Uterus (tissue), 4 donors: ENCODE measurements around the gene TCF12. TPM values are rescaled to one million over a fixed set of nuclear protein-coding genes. Genes with fewer than 3 reads are reported as not detected.

Experiments
- DNase-seq, 2 donors: peaks; one replicate each; pipeline ENCODE4 v3.0.0-alpha.2; 2019 to 2020
- H3K27ac ChIP-seq, 2 donors: fragments of 200-600 bp; sonication (generic); 1 replicate in 1 of 2; 2 replicates in 1 of 2; pipeline ENCODE4 v1.5.1; 2016 to 2018
- H3K27me3 ChIP-seq, 2 donors: fragments of 200-600 bp; sonication (generic); one replicate each; pipeline ENCODE4 v1.5.1; 2018 to 2019; ENCODE audit warnings: control low read depth in 1 of 2
- H3K36me3 ChIP-seq, 2 donors: fragments of 200-600 bp; sonication (generic); one replicate each; pipeline ENCODE4 v1.5.1; 2019; ENCODE audit warnings: control low read depth in 1 of 2
- H3K4me1 ChIP-seq, 2 donors: fragments of 200-600 bp; sonication (generic); one replicate each; pipeline ENCODE4 v1.5.1; 2018 to 2019; ENCODE audit warnings: control low read depth in 1 of 2
- H3K4me3 ChIP-seq, 2 donors: fragments of 200-600 bp; sonication (generic); 1 replicate in 1 of 2; 2 replicates in 1 of 2; pipeline ENCODE4 v1.5.1; 2018 to 2019; ENCODE audit warnings: mild to moderate bottlenecking in 1 of 2
- H3K9me3 ChIP-seq, 2 donors: fragments of 200-600 bp; sonication (generic); one replicate each; pipeline ENCODE4 v1.5.1; 2019; ENCODE audit warnings: control low read depth in 1 of 2
- POLR2A ChIP-seq, 2 donors: fragments of 450-650 bp; IDR thresholded peaks; one replicate each; pipeline ENCODE4 v1.6.1; 2016; ENCODE audit warnings: antibody characterized with exemption in 2 of 2, mild to moderate bottlenecking in 1 of 2, moderate library complexity in 1 of 2
- intact Hi-C: fragments of 100-400 bp; cut with DNase I; formaldehyde crosslinking; loops from one replicate; pipeline ENCODE4 v1.15.1; 2023; ENCODE audit warnings: low total_unique reads
- total RNA-seq, 4 donors: library from RNA; depleted of rRNA in 3 of 4; stranded (reverse); fragments of >200 nt in 3 of 4; gene quantifications; one replicate each; pipeline versions ENCODE4 v1.1.0 to v1.2.4, GENCODE V29; 2014 to 2023
- TF ChIP-seq, protein P1 (sequence below), 4 experiments: fragments of 200-600 bp in 2 of 4; fragments of 450-650 bp in 2 of 4; sonication (generic) in 2 of 4; IDR thresholded peaks; one replicate each; pipeline ENCODE4 v1.5.1; 2016 to 2019; ENCODE audit warnings: antibody characterized with exemption in 4 of 4, mild to moderate bottlenecking in 2 of 4, moderate library complexity in 1 of 4
- donor health status: DM: yes; HTN: yes; CAD: no.

TCF12 gene
- total RNA-seq, 4 donors from 2014 or later: 109 to 361 (median 196) TPM

DNA sequence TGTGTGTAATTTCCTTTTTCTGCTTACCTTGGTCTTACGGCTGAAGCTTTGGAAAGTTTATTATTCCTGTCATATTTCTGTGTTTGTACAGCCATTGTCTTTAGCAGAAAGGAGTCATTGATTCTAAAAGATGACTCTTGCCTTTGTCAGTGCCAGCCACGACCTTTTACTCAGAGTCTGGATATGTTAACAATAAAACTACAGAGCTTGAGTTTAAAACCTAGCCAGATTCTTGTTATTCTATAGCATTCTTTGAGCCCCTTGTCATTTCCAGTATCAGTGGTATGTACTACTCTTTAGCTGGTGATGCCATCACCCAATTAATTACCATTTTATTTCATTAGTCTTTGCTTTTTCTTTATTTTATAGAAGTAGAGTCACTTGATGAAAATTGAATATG, 142.4 kb downstream of the TCF12 start:
- no peaks in the 10 kb centered on the region for H3K36me3 ChIP-seq
- no peaks in the 10 kb centered on the region for H3K4me1 ChIP-seq
- H3K27me3 ChIP-seq: no peaks in the 10 kb centered on the region
- no peak for DNase-seq
- no peak overlapping the region for H3K4me3 ChIP-seq
- no peak overlapping the region for H3K27ac ChIP-seq
- no peaks in the 10 kb centered on the region for H3K9me3 ChIP-seq
- TF ChIP-seq, protein P1, sequence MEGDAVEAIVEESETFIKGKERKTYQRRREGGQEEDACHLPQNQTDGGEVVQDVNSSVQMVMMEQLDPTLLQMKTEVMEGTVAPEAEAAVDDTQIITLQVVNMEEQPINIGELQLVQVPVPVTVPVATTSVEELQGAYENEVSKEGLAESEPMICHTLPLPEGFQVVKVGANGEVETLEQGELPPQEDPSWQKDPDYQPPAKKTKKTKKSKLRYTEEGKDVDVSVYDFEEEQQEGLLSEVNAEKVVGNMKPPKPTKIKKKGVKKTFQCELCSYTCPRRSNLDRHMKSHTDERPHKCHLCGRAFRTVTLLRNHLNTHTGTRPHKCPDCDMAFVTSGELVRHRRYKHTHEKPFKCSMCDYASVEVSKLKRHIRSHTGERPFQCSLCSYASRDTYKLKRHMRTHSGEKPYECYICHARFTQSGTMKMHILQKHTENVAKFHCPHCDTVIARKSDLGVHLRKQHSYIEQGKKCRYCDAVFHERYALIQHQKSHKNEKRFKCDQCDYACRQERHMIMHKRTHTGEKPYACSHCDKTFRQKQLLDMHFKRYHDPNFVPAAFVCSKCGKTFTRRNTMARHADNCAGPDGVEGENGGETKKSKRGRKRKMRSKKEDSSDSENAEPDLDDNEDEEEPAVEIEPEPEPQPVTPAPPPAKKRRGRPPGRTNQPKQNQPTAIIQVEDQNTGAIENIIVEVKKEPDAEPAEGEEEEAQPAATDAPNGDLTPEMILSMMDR (IDR thresholded peaks at IDR 0.05): no peak
- no peak for TF ChIP-seq POLR2A (IDR thresholded peaks at IDR 0.05)
- intact Hi-C loops: no loop called here

DNA sequence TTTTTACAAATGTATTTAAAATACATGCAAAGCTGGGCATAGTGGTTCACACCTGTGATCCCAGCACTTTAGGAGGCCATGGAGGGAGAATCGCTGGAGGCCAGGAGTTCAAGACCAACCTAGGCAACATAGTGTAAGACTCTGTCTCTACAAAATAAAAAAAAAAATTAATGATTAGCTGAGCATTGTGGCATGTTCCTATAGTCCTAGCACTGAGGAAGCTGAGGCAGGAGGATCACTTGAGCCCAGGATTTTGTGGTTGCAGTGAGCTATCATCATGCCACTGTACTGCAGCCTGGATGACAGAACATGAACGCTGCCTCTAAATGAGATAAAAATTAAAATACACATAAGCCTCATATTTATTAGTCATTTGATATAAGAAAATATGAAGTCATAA, 142.8 kb downstream of the TCF12 start:
- intact Hi-C loops: no loop called here
- no peak for DNase-seq
- H3K27me3 ChIP-seq: no peaks in the 10 kb centered on the region
- H3K4me1 ChIP-seq: no peaks in the 10 kb centered on the region
- H3K27ac ChIP-seq: no peak overlapping the region
- no peak for TF ChIP-seq POLR2A (IDR thresholded peaks at IDR 0.05)
- TF ChIP-seq, protein P1 (IDR thresholded peaks at IDR 0.05): no peak
- no peaks in the 10 kb centered on the region for H3K36me3 ChIP-seq
- H3K9me3 ChIP-seq: no peaks in the 10 kb centered on the region
- no peak overlapping the region for H3K4me3 ChIP-seq

DNA sequence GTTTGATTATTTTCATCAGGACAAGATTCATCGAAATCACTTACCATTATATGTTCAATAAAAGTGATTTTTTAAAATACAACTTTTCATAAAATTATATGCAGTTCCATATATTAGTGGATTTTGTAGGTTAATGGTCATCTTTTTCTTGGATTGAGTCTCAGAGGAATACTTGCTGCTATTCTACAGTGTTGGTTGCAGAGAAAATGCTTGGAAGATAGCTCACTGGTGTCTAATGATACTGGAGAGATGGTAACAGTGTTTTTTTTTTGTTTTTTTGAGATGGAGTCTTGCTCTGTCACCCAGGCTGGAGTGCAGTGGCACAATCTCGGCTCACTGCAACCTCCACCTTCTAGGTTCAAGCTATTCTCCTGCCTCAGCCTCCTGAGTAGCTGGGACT, 143.3 kb downstream of the TCF12 start:
- intact Hi-C loops: no loop called here
- DNase-seq: no peak
- no peaks in the 10 kb centered on the region for H3K36me3 ChIP-seq
- no peak overlapping the region for H3K4me3 ChIP-seq
- no peaks in the 10 kb centered on the region for H3K9me3 ChIP-seq
- no peaks in the 10 kb centered on the region for H3K27me3 ChIP-seq
- no peaks in the 10 kb centered on the region for H3K4me1 ChIP-seq
- TF ChIP-seq, protein P1 (IDR thresholded peaks at IDR 0.05): no peak
- TF ChIP-seq POLR2A (IDR thresholded peaks at IDR 0.05): no peak
- no peak overlapping the region for H3K27ac ChIP-seq

DNA sequence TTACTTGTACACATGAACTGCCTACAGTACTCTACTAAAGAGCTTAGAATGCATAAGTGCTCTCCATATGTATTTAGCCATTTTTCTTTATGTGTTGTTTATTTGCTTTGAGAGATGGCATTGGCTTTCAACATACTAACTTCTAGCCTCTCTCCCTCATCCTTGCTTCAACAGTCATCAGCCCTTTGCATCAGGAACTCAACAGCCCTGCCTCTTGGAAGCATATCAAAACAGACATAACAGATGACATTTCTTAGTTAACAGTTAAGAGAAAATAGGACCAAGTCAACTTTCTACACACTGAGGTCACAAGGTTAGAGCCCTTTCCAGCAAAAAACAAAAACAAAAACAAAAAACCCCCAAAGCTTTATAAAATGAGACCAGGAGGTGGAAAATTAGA, 145.6 kb downstream of the TCF12 start:
- no peak overlapping the region for H3K4me3 ChIP-seq
- DNase-seq: no peak
- TF ChIP-seq, protein P1 (IDR thresholded peaks at IDR 0.05): no peak
- no peak for TF ChIP-seq POLR2A (IDR thresholded peaks at IDR 0.05)
- intact Hi-C loops: no loop called here
- H3K27me3 ChIP-seq: no peaks in the 10 kb centered on the region
- no peaks in the 10 kb centered on the region for H3K9me3 ChIP-seq
- H3K4me1 ChIP-seq: no peaks in the 10 kb centered on the region
- H3K36me3 ChIP-seq: no peaks in the 10 kb centered on the region
- H3K27ac ChIP-seq: no peak overlapping the region

DNA sequence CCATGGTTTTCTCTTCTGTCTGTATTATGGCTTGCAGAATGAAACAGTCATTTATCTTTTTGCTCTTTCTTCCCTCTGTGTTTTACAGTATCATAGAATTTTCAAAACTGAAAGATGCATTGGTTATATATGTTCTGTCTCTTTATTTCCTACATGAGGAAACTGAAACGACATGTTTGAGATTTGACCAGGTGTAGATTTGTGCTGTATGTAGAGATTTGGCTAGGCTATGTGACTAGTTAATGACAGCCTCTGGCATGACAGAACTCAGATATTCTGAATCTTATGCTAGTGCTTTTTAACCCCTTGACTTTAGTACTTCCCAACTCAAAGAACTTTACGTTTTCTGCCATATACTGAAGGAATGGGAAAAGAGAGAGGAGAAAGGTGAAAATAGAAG, 151.0 kb downstream of the TCF12 start:
- Histone ChIP-seq H3K27ac (no peak overlapping the region), H3K27me3 (no peaks in the 10 kb centered on the region), H3K4me1 (peaks cover 0 to 8% of the 10 kb centered on the region in 2 donors), H3K4me3 (no peak overlapping the region), H3K9me3 (no peaks in the 10 kb centered on the region), H3K36me3 (no peaks in the 10 kb centered on the region)
- no peak for DNase-seq
- intact Hi-C loops: no loop called here
- TF ChIP-seq POLR2A (IDR thresholded peaks at IDR 0.05): no peak
- TF ChIP-seq, protein P1 (IDR thresholded peaks at IDR 0.05): no peak
